Measurements from ENCODE around the gene DSN1. TPM values are rescaled to one million over a fixed set of nuclear protein-coding genes. Genes with fewer than 3 reads are reported as not detected.

DSN1 gene
- total RNA-seq, 1 experiment from 2014 or later: 23.6 TPM

Other genes with a start within 250 kb of the DSN1 start
- 0.76 TPM in 1 of 2 replicates, not detected in the other for gene MYL9, start 232.2 kb downstream of the DSN1 start, total RNA-seq (2014; rRNA removed; shearing (Covaris generic))
- 12.8 and 12.9 TPM in 2 replicates for gene TGIF2, start 200.2 kb downstream of the DSN1 start, total RNA-seq (2014; rRNA removed; shearing (Covaris generic))
- gene RAB5IF, start 168.0 kb downstream of the DSN1 start, total RNA-seq (2014; rRNA removed; shearing (Covaris generic)): 255 and 279 TPM in 2 replicates
- gene SLA2, start 127.6 kb downstream of the DSN1 start, total RNA-seq (2014; rRNA removed; shearing (Covaris generic)): not detected in 2 replicates
- gene NDRG3, start 27.7 kb downstream of the DSN1 start, total RNA-seq (2014; rRNA removed; shearing (Covaris generic)): 22.8 and 22.9 TPM in 2 replicates
- gene TLDC2, start 102.4 kb upstream of the DSN1 start, total RNA-seq (2014; rRNA removed; shearing (Covaris generic)): 0.25 and 0.89 TPM in 2 replicates
- gene SAMHD1, start 177.9 kb upstream of the DSN1 start, total RNA-seq (2014; rRNA removed; shearing (Covaris generic)): 17.0 and 20.3 TPM in 2 replicates